Measurements from ENCODE around the gene BTF3L4.
"Not testable (repeated sequence)": the region's sequence is repeated elsewhere in the genome, so short reads cannot be mapped to it uniquely, and the experiment has no call there.

Gene BTF3L4

DNA sequence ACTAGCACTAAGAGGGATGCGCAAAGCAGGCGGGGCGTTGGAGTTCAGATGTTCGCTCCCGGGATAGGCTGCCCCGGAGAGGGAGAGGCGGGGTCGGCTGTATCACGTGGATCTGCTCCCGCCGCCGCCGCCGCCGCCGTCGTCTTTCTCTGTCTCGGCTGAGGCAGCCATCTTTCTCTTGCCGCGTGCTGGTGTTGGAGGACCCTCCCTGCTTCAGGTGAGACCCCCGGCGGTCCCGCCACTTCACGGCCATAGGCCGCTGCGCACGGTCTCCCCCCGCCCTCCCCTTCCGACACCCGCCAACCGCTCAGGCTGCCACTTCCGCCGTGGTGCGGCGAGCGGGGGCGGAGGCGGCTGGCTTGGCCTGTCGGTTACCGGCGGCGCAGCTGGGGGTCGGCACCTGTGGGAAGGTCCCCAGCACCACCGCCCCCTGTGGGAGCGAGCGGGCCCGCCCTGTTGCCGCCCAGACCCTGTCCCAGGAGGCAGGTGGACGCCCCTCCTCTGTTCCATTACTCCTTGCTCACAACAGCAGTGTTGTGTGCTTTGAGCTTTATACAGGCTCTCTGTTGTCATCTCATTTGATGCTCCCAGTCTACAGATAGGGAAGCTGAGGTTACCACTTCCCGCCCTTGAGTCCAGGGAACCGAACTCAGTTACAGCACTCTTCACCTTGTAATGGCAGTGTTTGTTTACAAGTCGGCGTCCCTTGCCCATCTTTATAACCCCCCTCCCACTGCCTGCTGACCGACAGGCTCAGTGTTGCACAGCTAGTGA is at the start of gene BTF3L4:
BTF3L4 (plus strand) TSS at position 133 of the 774 bp plus-strand sequence. CDS start 3,553 bp downstream, outside the sequence.
- peak; percentile 94 for DNase-seq (ENCODE audit: low spot score)

DNA sequence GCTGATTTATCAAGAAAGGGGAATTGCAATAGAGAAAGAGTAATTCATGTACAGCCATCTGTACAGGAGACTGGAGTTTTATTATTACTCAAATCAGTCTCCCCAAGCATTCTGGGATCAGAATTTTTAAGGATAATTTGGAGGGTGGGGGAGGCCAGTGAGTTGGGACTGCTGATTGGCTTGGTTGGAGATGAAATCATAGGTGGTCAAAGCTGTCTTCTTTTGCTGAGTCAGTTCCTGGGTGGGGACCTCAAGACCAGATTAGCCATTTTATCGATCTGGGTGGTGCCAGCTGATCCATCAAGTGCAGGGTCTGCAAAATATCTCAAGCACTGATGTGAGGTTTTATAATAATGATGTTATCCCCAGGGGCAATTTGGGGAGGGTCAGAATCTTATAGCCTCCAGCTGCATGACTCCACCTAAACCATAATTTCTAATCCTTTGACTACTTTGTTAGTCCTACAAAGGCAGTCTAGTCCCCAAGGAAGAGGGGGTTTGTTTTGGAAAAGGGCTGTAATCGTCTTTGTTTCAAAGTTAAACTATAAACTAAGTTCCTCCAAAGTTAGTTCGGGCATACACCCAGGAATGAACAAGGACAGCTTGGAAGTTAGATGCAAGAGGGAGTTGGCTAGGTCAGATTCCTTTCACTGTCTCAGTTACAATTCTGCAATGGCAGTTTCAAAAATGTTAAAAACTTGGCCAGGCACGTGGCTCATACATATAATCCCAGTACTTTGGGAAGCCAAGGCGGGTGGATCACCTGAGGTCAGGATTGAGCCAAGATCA is 48.7 kb upstream of the BTF3L4 start:
- no peak for DNase-seq (ENCODE audit: low spot score)

GRCh38 chr1:52008071-52008809 is 47.9 kb upstream of the BTF3L4 start:
- DNase-seq (ENCODE audit: low spot score) = no peak

GRCh38 chr1:52022133-52022532 is 34.0 kb upstream of the BTF3L4 start:
- no peak for DNase-seq (ENCODE audit: low spot score)

DNA sequence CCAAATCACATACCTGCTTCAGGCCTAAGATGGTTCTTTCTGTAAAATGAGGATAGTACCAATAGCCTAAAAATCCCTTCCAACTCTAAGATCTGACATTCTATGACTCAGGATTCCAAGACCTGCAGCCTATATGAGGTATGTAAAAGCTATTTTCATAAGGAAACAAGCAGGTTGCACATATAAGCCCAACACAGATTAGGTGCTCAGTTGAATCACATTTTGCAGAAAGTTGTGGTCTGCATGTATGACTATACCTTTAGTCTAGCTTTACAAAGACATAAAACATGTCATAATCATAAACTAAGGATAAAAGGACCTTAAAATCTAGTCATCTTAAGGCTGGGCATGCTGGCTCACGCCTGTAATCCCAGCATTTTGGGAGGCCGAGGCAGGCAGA is 29.8 kb upstream of the BTF3L4 start:
- no peak for DNase-seq (ENCODE audit: low spot score)

DNA sequence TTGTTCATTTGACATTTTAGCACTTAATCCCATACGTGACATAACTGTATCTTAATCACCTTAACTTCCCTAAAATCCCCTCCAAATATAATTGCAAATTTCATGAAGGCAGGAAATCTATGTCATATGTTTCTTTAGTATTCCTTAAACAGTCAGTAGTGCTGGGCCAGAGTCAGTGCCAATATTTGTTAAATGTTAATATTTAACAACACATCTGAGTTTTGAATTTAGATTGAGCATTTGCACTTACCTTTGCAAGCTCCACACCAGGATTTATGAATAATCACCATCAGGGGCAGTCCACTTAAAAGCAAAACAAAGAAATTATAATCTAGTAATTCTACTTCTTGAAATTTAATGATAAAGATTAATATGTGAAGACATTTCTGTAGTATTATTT is 27.8 kb upstream of the BTF3L4 start:
- DNase-seq (ENCODE audit: low spot score) = no peak

- not testable (repeated sequence) for DNase-seq (ENCODE audit: low spot score)
These were observed 27.3 kb upstream of the BTF3L4 start for GRCh38 chr1:52028839-52029238.

DNA sequence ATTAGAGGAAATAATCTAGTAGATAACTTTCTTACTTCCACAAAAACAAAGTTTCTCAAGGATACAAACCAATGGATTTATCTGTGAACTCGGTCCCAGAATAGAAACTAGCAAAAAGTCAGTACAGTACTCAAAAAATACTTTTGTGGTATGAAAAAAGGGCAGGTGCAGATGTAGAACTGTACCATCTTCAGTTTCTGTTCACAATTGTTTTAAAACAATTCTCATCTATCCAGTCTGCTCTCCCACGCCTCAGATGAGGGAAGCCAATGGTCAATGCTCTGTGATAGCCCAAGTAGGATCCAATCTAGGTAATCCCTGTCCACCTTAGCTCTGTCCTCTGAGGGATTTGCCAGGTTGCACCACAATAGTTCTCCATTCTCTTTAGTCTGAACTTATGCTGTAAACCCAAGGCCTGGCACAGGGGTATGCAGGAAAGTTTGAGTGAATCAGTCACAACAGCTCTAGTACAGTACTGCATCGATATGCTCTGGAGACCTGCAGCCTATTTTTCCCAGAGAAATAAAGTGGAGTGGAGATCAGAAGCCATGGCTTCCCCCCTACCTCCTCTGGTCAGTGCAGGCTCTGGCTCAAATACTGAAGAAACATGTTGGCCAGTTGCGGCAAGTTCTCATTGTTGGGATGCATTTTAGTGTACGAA is 23.8 kb upstream of the BTF3L4 start:
- DNase-seq (ENCODE audit: low spot score) = no peak

DNA sequence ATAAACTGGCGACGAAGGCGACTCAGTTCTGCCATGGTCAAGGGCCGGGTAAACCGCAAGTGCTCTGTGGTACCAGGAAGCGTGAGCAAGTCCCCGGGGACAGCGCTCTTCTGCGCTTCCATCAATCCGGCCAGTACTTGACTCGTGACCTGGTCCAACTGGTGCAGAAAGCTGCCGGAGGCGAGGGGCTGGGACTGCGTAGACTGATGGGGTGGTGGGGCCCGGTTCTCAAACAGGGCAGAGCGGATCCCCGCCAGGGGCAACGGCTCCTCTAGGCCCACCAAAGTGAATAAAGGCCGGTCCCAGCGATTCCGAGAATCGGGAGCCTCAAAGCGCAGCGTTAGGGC is 23.3 kb upstream of the BTF3L4 start:
- no peak for DNase-seq (ENCODE audit: low spot score)

DNA sequence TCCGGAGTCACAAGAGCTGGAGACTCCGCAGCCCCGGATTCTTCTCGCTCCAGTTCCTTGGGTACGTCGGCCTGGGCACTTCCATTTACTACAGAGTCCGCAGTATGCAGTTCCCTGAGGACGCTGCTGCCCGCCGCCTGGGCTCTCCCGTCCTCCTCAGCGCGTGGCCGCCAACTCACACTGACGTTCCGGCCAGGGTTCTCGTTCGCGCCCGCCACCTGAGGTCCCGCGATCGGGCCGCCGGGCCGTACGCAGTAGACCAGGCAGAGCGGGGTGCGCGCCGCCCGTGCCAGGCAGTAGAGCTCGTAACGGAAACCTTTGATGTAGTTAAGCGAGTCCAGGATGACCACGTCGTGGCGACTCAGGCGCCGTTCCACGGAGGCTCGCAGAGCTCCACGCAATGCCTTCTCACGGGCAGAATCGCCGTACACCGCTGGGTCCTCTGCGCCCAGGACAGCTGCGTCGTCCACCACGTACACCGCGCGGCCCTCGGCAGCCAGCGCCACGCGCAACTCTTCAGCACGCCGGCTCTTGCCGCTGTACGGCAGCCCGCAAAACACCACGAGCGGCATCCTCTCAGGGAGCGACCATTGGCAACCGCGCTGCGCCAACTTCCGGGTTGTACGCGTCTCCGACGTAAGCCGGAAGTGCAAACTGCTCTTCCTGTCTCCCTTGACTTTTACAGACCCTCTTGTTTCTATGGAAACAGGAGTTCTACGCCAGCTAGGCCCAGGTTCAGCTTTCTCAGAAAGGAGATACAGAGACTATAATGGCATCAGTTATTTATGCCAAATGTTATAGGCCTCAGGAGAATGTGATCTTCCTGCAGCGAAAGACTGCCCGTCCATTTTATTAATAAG is 22.7 kb upstream of the BTF3L4 start, which contains the start of gene KTI12:
KTI12 (minus strand) TSS at position 621 of the 860 bp plus-strand sequence; CDS start at position 572, 49 bp downstream.
- peak; percentile 84 for DNase-seq (ENCODE audit: low spot score)

DNA sequence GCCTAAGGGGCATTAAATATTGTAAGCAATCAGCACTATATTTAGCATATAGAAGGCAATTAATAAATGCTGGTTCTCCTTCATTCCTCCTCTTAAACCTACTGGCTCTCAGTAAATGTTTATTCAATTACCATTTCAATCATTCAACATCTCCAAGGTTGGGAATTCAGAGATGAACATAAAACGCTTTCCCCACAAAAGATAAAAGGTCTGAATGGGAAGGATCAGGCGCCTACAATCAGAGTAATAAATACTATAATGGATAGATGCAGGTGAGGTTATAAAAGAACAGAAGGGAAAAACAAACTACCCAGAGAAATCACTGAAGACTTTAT is 22.1 kb upstream of the BTF3L4 start:
- DNase-seq (ENCODE audit: low spot score) = no peak

DNA sequence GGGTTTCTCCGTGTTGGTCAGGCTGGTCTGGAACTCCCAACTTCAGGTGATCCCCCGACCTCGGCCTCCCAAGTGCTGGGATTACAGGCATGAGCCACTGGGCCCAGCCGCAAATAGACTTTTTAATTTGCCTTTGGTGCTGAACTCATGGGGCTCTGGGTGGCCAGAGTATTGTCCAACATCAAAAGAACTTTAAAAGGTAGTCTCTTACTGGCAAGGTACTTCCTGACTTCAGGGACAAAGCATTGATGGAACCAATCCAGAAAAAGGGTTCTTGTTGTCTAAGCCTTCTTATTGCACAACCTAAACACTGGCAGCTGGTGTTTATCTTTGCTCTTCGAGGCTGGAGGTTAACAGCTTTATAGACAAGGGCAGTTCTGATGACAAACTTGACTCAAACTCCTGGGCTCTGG is 18.7 kb upstream of the BTF3L4 start:
- DNase-seq (ENCODE audit: low spot score) = no peak

GRCh38 chr1:52037909-52038308 is 18.2 kb upstream of the BTF3L4 start:
- DNase-seq (ENCODE audit: low spot score) = no peak

DNA sequence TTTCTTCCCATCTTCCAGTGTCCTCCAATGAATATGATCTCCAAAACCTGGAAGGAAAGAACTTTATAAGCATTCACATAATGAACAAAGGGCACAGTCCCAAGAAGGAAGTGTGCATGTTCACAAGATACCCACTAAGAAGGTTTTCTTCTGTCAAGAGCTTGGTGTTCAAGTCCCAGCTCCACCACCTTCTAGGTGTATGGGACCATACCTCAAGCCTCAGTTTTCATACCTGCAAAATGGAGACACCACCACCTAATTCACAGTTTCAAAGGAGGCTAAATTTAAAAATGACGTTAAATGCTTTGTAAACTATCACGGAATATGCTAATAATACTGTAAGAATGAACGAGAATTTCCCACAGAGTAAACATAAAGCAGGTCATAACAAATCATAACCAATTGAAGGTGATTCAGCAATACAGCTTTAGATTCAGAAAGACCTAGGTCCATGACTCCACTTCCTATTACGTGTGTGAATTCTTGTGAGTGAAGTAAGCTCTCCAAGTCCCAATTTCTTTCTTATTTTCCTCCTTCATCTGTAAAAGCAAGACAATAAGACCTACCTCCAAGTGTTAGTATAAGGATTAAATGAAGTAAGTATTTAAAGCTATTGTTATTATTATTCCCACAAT is 14.4 kb upstream of the BTF3L4 start:
- no peak for DNase-seq (ENCODE audit: low spot score)

- DNase-seq (ENCODE audit: low spot score) = no peak
These were observed 10.9 kb upstream of the BTF3L4 start for GRCh38 chr1:52045236-52045635.

GRCh38 chr1:52045666-52046195 is 10.4 kb upstream of the BTF3L4 start:
- DNase-seq (ENCODE audit: low spot score) = not testable (repeated sequence)

DNA sequence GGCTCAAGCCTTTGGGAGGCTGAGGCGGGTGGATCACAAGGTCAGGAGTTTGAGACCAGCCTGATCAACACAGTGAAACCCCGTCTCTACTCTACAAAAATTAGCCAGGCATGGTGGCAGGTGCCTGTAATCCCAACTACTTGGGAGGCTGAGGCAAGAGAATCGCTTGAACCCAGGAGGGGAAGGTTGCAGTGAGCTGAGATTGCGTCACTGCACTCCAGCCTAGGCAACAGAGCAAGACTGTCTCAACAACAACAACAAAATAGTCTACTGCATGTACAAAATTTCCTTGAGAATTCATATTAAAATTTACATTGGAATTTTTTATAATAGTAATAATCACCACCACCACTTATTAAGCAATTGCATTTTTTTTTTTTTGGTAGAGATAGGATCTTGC is 6.8 kb upstream of the BTF3L4 start:
- not testable (repeated sequence) for DNase-seq (ENCODE audit: low spot score)

- no peak for DNase-seq (ENCODE audit: low spot score)
These were observed 2.2 kb upstream of the BTF3L4 start for GRCh38 chr1:52053862-52054261.

- no peak for DNase-seq (ENCODE audit: low spot score)
These were observed 1.5 kb upstream of the BTF3L4 start for GRCh38 chr1:52054496-52055065.
